Epithelial cell of esophagus (primary cell): ENCODE data around the gene RASA1.

Source experiments
- DNase-seq: peaks from one replicate; pipeline ENCODE4 v3.0.0; 2010; ENCODE audit warnings: low read depth
- H3K4me3 ChIP-seq: 2 replicates; pipeline ENCODE4 v1.5.1; 2011; ENCODE audit warnings: mild to moderate bottlenecking, low read length, control low read depth
- TF ChIP-seq, protein P1 (sequence below): IDR thresholded peaks from 2 replicates; pipeline ENCODE4 v1.5.1; 2011; ENCODE audit warnings: low read depth, mild to moderate bottlenecking, low read length, control low read depth, inconsistent platforms; ENCODE audit not compliant: insufficient read depth; ENCODE audit errors: missing control alignments

RASA1 gene

GRCh38 chr5:87405472-87406155, 137.9 kb downstream of the RASA1 start:
- no peak overlapping the region for H3K4me3 ChIP-seq
- TF ChIP-seq, protein P1, sequence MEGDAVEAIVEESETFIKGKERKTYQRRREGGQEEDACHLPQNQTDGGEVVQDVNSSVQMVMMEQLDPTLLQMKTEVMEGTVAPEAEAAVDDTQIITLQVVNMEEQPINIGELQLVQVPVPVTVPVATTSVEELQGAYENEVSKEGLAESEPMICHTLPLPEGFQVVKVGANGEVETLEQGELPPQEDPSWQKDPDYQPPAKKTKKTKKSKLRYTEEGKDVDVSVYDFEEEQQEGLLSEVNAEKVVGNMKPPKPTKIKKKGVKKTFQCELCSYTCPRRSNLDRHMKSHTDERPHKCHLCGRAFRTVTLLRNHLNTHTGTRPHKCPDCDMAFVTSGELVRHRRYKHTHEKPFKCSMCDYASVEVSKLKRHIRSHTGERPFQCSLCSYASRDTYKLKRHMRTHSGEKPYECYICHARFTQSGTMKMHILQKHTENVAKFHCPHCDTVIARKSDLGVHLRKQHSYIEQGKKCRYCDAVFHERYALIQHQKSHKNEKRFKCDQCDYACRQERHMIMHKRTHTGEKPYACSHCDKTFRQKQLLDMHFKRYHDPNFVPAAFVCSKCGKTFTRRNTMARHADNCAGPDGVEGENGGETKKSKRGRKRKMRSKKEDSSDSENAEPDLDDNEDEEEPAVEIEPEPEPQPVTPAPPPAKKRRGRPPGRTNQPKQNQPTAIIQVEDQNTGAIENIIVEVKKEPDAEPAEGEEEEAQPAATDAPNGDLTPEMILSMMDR, result no peak
- no peak for DNase-seq

- TF ChIP-seq, protein P1, result no peak
- no peak overlapping the region for H3K4me3 ChIP-seq
- DNase-seq, result no peak
These were observed 140.5 kb downstream of the RASA1 start for GRCh38 chr5:87408204-87408603.

DNA sequence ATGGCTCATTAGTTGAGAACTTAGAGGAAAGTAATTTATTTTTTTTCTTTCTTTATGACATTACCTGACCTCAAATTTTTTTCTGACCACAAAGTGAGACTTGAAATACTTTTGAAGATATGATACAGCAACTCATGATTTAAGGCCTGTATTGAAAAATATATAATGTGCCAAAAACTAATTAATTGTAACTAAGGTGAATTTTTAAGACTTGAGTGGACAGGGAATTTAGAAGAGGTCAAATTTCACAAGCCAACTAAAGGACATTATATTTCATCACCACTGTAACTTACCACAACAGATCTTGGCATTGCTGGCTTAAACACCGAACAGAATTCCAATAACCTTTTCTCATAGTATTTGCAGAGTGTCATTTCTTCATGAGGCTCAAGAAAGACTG, 143.2 kb downstream of the RASA1 start:
- TF ChIP-seq, protein P1, result no peak
- no peak for DNase-seq
- H3K4me3 ChIP-seq, result no peak overlapping the region

DNA sequence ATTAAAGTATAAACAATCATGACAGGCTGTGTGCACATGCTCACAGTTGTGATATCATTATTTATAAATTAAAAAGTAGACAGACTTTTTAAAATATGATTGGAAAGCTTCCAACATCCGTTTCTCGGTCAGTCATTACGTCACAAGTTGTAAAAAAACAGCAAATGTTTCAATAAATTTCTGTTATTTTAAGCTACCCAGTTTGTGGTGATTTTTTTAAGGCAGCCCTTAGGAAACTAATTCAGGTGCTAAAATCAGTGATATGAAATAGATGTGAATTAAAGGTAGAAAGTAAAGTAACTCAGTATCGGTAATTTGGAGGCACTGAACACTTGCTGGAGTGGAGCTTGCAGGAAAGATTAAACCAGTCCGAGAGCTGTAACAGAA, 143.9 kb downstream of the RASA1 start:
- DNase-seq, result no peak
- TF ChIP-seq, protein P1, result no peak
- H3K4me3 ChIP-seq, result peak overlapping the region; percentile 99

DNA sequence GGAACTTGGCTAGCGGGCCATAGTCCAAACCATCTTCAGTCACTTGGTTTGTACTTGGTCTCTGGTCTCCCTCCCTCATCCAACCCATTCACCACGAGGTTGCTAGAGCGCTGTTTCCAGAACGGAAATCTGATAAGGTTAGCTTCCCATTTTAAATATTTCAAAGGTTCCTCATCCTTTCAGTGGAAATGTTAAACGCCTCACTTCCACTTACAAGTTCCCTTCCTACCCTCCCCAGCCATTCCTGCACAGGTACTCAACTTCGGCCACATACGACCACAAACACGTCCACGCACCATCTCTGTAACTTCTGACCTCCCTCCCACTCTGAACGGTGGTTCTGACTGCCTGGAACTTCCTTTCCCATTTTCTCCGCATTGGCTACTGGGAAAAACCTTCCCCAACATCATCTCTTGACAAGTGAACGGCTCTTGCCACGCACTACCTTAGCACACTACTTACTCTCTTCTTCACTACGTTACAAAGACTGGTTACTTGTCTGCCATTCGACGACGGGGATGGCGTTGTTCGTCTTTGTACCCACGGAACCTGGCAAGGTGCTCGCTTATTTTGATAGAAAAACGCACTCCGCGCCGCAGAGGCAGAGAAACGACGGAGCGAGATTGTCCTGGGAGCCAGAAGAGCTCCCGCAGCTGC, 144.4 kb downstream of the RASA1 start:
- TF ChIP-seq, protein P1, result no peak
- peak; percentile 26 for DNase-seq
- peak overlapping the region; percentile 99 for H3K4me3 ChIP-seq

GRCh38 chr5:87412630-87413342, 145.1 kb downstream of the RASA1 start, which contains the start of gene CCNH:
CCNH (minus strand) TSS chr5:87412930; CDS start chr5:87412794, 136 bp downstream.
- TF ChIP-seq, protein P1, result no peak
- H3K4me3 ChIP-seq, result peak within 1 kb of the TSS; percentile 99
- peak; percentile 98 for DNase-seq

- TF ChIP-seq, protein P1, result no peak
- DNase-seq, result no peak
- peak overlapping the region; percentile 99 for H3K4me3 ChIP-seq
These were observed 145.6 kb downstream of the RASA1 start for GRCh38 chr5:87413343-87413645.
